Endothelial cell of umbilical vein (primary cell): ENCODE data around the gene DDB1.

Experiments
- CTCF ChIP-seq, 2 donors: IDR thresholded peaks; 1 replicate in 1 of 2; 2 replicates in 1 of 2; pipeline ENCODE4 v1.5.1; 2011; ENCODE audit warnings: low read length in 2 of 2, mild to moderate bottlenecking in 2 of 2, moderate library complexity in 2 of 2, control low read depth in 1 of 2, inconsistent platforms in 1 of 2, low read depth in 1 of 2; ENCODE audit not compliant: insufficient read depth in 1 of 2; ENCODE audit errors: extremely low read depth in 1 of 2
- EZH2 ChIP-seq: IDR thresholded peaks from 2 replicates; pipeline ENCODE4 v1.6.1; 2012; ENCODE audit warnings: borderline replicate concordance, low read depth, mild to moderate bottlenecking, moderate library complexity, low read length, inconsistent platforms; ENCODE audit not compliant: severe bottlenecking

- no peak for TF ChIP-seq CTCF (IDR thresholded peaks at IDR 0.05; ENCODE audit: extremely low read depth in 1 of 2, insufficient read depth in 1 of 2, low read depth in 1 of 2, low read length in 2 of 2)
- TF ChIP-seq EZH2, result no peak
These were observed 12.3 kb upstream of the DDB1 start for GRCh38 chr11:61345170-61345610.
